Jurkat, Clone E6-1 (cell line): Measurements from ENCODE around the gene ARHGAP5.

Experiments
- DNase-seq: peaks from one replicate; pipeline ENCODE4 v3.0.0-alpha.2; 2011; ENCODE audit warnings: low read depth, low spot score
- H3K4me3 ChIP-seq: 2 replicates; pipeline ENCODE4 v1.5.1; 2011; ENCODE audit warnings: mild to moderate bottlenecking, low read length, control low read depth, moderate library complexity

The ARHGAP5 gene

GRCh38 chr14:32201816-32202490 lies 124.8 kb downstream of the ARHGAP5 start, which contains the start of gene RNU6-7:
Gene RNU6-7, plus strand, starts transcription at chr14:32202045.
- DNase-seq = peak; percentile 41
- peak within 1 kb of the TSS; percentile 68 for H3K4me3 ChIP-seq

GRCh38 chr14:32202491-32202997 lies 125.4 kb downstream of the ARHGAP5 start:
- peak; percentile 9 for DNase-seq
- H3K4me3 ChIP-seq = peak overlapping the region; percentile 68

- peak; percentile 84 for DNase-seq
- peak within 1 kb of the TSS; percentile 68 for H3K4me3 ChIP-seq
Measured at GRCh38 chr14:32202998-32203882, 126.1 kb downstream of the ARHGAP5 start, which contains the start of gene RNU6-8. Gene RNU6-8, minus strand, starts transcription at chr14:32203269.

GRCh38 chr14:32203928-32204357 lies 126.8 kb downstream of the ARHGAP5 start:
- DNase-seq = no peak
- H3K4me3 ChIP-seq = peak overlapping the region; percentile 68

- DNase-seq = no peak
- H3K4me3 ChIP-seq = no peak overlapping the region
Measured at GRCh38 chr14:32205554-32205953, 128.4 kb downstream of the ARHGAP5 start.

- DNase-seq = no peak
- H3K4me3 ChIP-seq = no peak overlapping the region
Measured at GRCh38 chr14:32205984-32206383, 128.9 kb downstream of the ARHGAP5 start.

- DNase-seq = no peak
- no peak overlapping the region for H3K4me3 ChIP-seq
Measured at GRCh38 chr14:32206552-32206951, 129.4 kb downstream of the ARHGAP5 start.

GRCh38 chr14:32208490-32208889 lies 131.4 kb downstream of the ARHGAP5 start:
- H3K4me3 ChIP-seq = no peak overlapping the region
- DNase-seq = no peak
